NCI-H748 treated with DMSO at 0.1 percent for 48 hours (cell line): ENCODE results near the gene SF3A1.

Experiments
- DNase-seq: peaks from one replicate; lab custom pipeline; 2025; lab: John Stamatoyannopoulos, UW

SF3A1 gene

DNA sequence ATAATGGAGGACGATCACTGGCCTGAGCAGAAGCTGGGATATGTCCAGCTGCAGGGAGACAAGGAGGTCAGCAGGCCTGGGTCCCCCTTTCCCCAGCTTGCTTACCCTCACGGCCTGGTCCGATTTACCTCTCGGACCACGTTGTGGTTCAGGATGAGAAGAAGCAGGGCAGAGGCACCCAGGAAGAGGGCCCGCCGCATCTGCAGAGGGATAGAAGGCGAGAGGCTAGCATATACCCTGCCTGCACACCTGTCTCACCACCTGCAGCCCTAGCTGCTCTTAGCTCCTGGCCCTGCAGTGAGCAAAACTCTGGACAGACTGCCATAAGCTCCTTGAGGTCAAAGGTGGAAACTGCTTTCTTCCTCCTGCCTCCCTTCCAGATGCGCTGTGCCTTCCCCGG is 29.2 kb upstream of the SF3A1 start:
- DNase-seq = no peak

DNA sequence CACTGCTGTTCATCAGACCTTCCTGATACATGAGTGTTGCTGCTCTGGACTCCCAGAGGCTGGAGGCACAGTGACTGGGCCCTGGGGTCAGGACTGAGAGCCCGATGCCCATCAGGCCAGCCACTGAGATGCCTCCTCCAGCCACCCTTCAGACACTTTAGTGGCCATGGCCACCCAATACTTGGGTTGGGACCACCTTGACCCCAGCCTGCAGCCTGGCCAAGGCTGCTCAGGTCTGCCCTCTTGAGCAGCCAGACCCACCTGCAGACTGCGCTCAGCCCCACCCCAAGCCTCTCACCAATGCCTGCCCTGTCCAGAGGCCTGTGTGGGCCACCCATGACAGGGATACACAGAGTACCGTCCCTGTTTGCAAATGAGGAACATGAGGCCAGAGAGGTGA is 26.4 kb upstream of the SF3A1 start:
- DNase-seq = no peak

DNA sequence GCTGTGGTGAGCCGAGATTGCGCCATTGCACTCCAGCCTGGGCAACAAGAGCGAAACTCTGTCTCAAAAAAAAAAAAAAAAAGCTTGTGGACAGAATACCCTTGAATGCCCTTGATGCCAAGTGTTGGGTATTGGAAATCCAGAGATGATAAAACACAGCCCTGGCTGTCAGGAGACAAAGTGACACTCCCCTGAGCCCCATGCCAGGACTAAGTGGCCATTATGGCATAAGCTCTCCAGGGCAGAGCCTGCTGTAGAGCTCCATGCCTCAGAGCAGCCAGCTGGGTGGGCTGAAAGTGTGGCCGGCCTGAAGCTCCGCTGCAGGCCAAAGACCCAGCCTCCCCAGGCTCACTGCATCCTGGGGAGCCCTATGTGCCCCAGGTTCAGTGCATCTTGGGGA is 25.6 kb upstream of the SF3A1 start:
- DNase-seq = no peak

DNA sequence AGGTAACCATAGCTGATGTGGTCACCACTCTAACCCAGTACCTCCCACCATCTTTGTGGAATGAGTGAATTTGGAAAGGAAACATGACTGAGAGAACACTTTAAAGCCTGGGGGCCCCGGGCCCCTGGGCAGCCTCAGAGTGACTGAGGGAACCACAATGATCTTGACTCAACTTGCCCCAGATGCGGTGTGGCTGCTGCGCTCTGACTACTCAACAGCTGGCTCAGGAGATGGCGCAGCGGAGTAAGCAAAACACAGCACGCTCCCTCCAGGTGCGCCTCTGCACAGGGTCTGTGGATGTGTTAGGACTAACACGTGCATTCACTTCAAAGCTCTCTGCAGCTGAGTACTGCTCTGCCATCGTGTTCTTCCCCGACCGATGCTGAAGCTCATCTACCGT is 24.6 kb upstream of the SF3A1 start:
- DNase-seq = no peak

DNA sequence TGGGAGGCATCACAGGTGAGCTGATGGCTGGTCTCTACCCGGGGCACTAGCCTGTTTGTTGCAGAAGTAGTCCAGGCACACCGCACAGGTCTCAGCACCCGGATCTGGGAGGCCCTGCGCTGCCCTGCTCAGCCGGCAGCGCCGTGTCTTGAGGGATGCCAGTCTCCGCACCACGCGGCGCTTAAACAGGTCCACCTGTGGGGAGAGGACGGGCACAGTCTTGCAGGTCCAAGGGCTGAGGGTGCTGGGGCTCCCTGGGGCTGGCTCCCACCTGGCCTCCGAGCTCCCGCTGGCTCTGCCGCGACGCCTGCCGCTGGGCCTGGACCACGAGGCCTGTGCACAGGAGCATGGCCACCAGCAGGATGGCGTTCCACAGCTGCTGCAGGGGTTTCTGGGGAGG is 23.3 kb upstream of the SF3A1 start:
- DNase-seq = no peak

DNA sequence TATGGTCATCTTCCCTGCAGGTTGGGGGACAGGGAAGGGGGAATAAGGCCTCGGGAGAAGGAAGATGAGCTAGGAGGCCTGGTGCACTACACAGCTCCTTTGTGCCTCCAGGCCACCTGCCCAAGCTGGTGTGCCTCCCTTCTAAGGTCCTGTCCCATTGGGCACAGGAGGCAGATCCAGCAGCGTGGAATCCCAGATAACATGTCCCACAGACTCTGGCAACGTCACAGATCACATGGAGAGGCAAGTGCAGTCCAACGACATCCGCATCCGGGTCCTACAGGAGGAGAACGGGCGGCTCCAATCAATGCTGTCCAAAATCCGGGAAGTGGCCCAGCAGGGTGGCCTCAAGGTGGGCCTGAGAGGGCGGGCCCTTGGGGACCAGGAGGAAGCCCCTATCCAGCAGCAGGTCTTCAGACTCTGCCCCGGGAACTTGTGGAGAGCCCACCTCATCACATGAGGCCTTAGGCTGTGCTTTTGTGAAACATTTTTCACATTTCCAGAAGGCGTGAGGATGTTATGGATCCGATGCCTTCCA is 18.7 kb upstream of the SF3A1 start:
- DNase-seq = no peak

DNA sequence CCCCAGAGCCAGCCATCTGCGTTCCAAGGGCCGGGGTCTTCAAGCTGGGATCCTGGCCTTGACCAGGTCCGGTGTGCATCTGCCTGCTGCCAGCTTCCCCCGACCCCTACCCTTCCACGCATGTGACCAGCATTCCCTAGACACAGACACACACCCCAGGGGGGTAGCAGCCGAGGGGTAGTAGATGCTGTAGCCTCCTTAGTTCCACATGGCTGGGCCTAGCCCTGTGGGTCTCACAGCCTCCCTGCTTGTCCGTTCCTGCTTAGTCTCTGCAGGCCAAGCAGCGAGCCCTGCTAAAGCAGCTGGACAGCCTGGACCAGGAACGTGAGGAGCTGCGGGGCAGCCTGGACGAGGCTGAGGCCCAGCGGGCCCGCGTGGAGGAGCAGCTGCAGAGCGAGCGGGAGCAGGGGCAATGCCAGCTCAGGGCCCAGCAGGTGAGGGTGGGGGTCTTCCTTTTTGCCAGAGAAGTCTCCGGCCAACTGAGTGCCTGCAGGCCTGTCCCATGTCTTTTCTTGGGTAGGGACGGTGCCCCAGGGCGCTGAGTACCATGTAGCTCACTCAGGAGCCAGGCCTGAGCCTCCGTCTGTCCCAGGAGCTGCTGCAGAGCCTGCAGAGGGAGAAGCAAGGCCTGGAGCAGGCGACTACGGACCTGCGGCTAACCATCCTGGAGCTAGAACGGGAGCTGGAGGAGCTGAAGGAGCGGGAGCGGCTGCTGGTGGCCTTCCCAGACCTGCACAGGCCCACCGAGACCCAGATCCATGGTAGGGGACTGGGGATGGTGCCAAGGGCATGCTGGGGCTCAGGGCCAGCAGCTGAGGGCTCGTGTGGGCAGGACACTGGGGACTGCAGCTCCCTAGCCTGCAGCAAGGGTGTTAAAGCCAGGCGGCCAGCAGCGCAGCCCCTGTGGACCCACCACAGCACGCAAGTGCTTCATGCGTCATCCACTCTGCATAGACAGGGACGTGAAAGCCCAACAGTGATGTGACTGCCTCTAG is 16.9 kb upstream of the SF3A1 start:
- DNase-seq = no peak

DNA sequence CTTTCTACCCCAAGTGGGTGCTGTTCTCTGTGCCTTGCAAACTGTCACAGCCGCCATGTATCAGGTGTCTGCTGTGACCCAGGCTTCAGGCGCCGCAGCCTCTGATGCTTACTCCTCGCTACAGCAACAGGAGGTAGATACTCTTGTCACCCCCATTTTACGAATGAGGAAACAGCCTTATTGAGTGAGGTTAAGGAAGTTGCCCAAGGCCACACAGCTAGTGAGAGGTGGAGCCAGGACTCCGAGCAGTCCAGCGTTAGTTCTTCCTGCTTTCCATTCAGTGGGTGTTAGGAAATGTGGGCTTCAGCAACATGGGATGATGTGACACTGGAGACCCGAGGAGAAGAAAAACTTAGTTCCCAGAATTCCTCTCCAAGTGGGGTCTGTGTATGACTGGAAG is 16.2 kb upstream of the SF3A1 start:
- DNase-seq = no peak

DNA sequence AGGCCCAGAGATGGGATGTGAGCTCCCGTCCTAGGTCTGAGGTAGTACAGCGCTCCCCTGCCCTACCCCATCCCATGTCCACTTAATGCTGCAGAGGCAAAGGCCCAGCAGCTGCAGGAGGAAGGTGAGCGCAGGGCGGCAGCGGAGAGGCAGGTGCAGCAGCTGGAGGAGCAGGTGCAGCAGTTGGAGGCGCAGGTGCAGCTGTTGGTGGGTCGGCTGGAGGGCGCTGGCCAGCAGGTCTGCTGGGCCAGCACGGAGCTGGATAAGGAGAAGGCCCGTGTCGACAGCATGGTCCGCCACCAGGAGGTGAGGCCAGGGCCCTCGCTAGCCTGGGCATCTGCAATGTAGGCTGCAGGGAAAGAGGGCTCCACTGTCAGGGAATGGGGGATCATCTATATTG is 15.3 kb upstream of the SF3A1 start:
- peak; percentile 4 for DNase-seq

DNA sequence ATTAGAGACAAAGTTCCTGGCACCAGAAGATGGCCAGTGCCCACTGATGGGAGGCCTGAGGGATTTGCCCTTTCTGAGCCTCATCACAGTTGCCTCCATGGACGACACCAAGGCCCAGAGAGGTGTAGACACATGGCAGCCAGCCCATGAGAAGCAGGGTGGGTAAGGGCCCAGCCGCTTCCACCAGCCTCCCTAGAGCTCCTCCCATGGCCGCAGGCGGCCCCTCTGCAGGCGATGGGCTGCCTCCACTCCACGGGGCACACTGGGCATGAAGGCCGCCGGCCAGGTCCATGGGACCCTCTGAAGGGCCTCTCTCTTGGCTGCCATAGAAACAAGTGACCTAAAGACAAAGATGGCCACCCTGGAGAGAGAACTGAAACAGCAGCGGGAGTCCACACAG is 14.6 kb upstream of the SF3A1 start:
- DNase-seq = no peak

DNA sequence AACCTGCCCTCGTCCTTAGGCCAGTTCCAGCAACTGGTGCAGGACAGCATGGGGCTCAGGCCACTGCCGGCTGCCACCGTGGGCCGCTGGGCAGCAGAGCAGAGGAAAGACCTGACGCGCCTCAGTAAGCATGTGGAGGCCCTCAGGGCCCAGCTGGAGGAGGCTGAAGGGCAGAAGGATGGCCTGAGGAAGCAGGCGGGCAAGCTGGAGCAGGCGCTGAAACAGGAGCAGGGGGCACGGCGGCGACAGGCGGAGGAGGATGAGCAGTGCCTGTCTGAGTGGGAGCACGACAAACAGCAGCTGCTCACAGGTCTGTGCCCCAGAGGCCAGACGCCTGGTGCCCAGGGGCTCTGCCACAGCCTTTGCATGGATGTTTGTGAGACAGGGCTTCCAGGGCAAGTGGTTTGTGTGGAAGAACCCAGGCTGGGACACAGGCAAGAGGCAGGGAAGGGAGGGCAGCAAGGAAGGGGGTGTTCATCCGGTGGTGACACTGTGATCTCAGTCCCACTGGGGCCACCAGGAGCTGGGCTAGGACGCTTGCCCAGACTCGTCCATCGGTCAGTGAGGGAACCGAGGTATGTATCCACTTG is 14.0 kb upstream of the SF3A1 start:
- DNase-seq = no peak

DNA sequence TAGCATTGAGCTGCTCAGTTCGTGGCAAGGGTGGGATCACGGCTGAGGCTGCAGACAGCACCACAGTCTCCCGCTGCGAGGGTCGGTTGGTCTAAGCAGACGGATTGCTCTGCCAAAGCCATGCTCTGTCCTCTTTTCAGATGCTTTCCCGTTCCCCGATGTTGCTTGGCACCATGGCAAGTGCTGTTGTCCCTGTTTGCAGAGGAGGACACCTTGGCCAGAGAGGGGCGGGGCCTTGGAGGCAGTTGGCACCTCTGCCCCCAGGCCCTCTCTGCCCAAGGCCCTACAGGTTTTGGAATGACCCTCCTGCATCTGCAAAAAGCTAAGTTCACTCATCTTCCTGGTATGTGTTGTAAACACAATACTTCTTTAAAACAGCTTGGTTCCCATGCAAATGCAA is 11.7 kb upstream of the SF3A1 start:
- DNase-seq = no peak

DNA sequence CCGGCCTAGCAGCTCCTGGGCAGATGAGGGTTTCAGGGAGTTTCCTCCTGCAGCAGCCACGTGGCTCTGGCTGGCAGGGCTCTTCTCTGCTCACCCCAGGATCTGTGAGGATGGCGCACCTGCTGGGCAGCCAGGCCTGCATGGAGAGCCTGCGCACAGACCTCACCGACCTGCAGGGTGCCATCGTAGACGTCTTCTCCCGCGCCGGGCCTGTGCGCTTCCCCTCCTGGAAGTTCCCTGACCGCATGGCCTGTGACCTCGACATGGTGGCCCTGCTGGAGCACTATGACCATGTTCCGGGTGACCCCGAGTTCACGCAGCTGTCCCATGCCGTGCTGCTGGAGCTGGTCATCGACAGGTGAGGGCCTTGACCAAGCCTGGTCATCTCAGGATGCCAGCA is 9.2 kb upstream of the SF3A1 start:
- no peak for DNase-seq

DNA sequence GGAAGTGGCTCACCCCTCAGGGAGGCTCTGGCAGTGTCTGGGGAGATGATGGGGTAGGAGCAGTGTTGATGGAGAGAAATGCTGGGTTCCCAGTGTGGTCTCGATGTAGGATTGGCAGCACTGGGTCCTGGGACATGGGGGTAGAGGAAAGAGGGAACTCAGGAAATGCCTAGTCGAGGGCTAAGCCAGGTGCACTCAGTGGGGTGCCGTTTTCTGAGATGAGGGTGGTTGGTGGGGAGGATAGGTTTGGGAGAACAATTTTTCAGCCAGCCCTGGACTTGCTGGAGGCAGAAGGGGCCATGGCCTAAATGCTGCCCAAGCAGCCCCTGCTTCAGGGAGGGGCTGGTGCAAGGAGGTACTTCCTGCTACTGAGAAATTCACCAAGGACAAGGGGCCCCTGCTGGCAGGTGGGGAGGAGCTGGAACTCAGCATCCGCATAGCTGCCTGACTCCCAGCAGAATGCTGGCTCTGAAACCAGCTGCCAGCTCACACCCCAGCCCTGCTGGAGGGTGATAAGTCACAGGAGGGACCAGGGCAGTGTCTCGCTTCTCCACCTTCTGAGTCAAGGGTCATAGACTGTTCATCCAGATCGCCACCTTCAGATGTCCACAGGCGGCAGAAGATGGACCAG is 6.1 kb upstream of the SF3A1 start:
- no peak for DNase-seq

DNA sequence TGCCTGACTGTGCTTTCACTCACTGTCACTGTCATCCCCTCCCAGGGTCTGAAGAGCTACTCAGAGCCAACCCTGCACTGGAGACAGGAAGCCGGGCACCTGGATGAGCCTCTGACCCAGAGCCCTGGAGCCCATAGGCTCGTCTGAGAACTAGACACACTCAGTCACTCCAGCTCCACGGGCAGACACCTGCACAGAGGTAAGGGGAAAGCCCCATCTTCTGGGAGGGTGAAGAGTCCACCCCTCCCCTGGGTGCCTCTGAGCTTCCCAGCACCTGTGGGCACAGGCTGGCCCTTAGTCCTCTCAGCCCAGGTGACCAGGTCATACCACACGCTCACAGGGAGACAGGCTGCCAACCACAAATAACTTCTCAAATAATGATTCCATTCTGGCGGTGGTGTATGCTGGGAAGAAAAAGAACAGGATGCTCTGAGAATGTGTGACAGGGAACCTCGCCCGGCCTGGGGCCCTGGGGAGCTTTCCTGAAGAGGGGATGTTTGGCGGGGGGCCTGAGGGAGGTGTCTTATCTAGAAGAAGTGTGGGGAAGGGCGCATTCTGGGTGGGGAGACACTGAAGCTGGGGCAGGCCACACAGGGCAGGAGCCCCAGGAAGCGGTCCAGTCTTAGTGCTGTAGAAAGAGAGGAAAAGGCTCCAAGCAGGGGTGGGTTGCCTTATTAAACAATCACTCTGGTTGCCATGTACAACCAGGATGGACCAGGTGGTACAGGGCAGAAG is 5.4 kb upstream of the SF3A1 start:
- DNase-seq = no peak

DNA sequence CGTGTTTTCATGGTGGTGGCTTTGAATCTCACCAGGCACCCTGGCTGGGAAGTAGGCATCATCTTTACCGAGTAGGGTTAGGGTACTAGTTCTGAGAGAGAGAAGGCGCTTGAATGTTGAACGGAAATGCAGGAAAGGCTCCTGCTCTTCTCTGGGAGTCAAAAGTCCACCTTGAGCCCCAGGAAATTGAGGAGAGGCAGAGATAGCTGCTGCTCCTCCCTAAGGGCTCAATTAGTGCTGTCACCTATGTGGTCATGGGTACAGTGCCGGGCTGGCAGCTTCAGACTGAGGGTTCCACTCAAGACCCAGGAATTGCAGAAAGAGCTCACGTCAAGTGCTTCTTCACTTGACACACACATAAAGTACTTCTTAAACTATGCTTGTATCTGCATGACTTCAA is 1.8 kb upstream of the SF3A1 start:
- DNase-seq = no peak

DNA sequence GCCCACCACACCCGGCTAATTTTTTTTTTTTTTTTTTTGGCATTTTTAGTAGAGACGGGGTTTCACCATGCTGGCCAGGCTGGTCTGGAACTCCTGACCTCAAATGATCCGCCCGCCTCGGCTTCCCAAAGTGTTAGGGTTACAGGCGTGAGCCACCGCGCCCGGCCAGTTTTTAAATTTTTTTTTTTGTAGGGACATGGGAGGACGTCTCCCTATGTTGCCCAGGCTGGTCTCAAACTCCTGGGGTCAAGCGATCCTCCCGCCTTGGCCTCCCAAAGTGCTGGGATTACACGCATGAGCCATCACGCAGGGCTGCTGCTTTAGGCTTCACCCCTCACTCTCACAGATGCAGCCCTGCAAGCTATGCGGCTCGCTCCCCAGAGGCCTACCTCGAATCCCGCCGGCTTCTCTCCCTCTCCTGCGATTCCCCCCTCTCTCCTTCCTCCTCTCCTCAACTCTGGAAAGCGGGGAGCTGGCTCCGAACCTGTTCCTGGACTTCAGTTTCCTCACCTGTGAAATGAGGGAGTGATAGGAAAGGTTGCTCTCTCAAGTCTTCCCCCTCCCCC is 1.0 kb upstream of the SF3A1 start:
- no peak for DNase-seq

DNA sequence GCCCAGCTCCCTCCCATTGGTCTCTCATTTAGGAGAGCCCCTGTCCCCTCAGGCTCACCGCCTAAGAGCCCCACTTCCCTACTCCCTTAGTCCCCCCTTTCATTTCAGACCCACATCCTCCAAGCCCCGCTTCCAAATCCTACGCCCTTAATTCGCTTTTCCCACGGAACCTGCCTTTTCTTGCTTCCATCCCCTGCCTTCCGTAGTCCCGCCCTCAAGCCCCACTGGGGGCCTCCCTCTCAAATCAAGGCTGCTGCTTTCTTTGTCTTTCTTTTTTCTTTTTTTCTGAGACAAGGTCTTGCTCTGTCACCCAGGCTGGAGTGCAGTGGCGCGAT is 509 bp upstream of the SF3A1 start:
- DNase-seq = no peak

DNA sequence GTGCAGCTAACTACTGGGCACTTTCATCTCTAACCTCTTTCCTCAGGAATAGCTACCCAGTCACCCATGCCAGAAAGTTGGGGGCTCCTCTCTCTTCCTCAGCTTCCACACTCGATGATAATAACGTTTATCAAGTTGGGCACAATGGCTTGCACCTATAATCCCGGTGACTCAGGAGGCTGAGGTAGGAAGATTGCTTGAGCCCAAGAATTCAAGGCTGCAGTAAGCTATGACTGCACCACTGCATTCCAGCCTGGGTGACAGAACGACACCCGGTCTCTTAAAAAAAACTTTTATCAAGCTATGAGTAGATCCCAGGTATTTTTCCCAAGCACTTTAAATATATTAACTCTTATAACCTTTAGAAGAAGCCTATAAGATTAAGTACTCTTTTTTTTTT is 2.0 kb downstream of the SF3A1 start:
- no peak for DNase-seq

DNA sequence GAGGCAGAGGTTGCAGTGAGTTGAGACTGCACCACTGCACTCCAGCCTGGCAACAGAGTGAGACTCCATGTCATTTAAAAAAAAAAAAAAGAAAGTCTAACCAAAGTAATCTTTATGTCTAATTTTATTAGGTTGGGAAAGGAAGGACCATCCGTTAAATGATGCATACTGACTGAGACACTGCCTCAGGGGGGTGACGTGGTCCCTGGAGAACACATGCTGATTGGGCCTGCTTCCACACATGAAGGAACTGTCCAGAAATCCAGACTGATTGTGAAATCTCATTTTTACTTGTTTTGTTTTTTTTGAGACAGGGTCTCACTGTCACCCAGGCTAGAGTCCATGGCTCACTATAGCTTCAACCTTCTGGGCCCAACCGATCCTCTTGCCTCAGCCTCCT is 5.5 kb downstream of the SF3A1 start:
- no peak for DNase-seq

DNA sequence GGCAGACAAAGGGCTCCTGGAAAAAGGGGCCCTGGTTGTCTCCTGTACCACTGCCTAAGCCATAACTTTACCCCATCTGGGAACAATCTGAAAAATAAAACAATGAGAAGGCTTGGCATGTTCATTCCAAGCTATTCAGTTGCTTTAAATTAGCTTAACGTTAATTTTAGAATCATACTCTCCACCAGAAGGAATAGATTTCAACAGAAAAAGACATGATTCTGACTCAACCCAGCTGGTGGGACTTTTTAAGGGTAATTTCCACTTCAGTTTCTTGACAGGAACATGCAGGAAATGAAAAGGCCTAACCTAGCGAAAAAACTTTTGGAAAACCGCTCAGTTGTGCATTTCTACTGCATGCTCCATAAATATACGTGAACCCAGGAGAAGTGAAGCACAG is 7.9 kb downstream of the SF3A1 start:
- DNase-seq = no peak

DNA sequence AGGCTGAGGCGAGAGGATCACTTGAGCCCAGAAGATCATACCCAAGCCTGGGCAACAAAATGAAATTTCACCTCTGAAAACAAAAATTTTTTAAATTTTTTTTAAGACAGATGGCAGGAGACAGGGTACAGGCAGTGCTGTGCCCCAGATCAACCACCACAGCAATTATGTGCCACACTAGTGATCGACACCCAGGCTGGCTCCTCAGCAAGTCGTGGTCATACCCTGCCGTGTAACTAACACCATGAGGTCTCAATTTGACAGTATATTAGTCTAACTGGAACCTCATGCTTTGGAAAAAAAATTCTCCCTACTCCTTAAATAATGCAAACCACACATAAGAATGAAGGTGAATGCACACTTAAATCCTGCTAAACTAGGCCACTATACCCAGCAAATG is 8.3 kb downstream of the SF3A1 start:
- no peak for DNase-seq
